NK-92 treated with Interleukin-12 subunit alpha and Interleukin-12 subunit beta, amount 100 ng/mL, for 24 hours (cell line): ENCODE results near the gene KCNMB4.

Experiments used
- DNase-seq: peaks from one replicate; lab custom pipeline; 2025; lab: John Stamatoyannopoulos, UW

The KCNMB4 gene

DNA sequence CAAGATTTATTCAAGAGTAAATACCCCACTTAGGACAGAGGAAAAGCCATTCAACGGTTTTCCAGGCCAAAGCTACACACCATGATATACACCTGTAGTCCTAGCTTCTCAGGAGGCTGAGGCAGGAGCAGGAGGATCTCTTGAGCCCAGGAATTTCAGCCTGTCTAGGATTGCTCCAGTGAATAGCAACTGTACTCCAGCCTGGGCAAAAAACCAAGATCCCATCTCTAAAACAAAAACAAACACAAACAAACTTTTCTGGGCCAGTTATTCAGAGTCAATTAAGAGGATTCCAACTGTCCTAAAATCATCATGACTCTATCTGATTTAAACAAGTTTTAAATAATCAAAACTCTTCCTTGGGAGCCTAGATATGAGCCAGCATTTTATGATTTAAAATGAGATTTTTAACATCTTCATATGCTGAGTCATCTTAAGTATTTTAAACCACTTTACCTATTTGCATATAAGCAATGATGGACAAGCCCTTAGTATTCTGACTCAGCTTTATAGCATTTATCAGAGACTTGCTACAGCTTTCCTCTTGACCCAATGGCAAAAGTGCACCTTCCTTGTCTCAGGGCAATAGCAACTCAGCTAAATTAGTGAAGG, 77.1 kb downstream of the KCNMB4 start:
- no peak for DNase-seq

DNA sequence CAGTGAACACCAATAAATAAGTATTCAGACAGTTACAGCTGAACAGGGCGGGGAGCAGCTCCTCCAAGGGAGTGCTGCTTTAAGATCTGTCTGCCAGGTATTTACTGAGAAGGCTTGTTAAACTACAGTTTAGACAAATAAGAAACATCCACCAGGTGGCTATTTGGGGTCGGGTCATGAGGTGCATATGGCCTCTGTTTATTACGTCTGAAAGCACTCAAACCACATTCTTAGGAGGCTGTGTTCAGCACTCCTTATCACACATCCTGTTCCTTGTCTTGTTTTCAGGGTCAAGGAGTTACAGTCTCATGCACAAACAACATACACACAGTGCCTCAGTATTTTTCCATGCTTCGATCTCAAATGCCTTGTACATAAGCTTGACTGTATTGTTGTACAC, 78.8 kb downstream of the KCNMB4 start:
- no peak for DNase-seq

DNA sequence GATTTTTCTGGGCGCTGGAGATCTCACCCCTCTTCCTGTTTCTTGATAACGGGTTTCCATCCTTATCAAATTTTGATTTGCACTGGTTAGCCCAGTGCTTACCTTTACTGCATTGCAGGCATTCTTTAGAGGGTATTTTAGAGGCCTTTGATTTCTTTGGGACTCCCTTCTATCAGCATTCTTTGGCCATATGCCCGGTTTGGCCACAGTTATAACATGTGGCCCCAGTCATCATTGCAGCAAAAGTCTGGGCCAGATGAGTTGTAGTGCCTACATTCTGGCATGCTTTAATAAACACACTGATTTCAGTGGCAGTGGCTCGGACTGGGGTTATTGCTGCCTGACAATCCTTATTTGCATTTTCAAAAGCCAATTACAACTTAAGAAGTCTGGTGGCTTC, 82.3 kb downstream of the KCNMB4 start:
- no peak for DNase-seq

DNA sequence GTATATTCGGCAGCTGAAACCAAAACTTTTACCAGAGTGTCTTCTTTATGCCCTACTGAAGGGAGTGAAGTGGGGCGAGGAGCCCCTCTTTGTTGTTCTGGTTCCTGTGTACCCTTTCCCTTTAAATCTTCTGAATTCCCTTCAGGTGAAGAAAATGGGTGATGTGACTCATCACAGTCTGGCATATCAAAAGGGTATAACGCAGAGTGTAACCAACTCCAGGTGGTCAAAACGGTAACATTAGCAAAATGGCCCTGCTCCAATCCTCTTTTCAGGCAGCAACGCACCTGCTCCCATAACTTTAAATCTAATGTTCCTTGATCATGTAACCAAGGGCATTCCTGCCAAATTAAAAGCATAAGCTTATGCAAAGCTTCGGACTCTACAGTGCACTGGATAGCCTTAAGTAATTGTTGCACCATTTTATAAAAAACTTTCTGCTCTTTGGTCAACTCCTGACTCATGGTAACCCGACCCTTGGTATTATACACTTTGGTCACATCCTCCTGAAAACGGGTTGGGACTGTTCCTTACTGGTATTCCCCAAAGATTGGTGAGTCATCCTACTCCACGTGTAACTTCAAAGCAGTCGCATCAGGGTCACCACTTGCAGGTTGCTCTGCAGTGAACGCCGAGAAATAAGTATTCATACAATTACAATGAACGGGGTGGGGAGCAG, 83.1 kb downstream of the KCNMB4 start:
- DNase-seq, result no peak

DNA sequence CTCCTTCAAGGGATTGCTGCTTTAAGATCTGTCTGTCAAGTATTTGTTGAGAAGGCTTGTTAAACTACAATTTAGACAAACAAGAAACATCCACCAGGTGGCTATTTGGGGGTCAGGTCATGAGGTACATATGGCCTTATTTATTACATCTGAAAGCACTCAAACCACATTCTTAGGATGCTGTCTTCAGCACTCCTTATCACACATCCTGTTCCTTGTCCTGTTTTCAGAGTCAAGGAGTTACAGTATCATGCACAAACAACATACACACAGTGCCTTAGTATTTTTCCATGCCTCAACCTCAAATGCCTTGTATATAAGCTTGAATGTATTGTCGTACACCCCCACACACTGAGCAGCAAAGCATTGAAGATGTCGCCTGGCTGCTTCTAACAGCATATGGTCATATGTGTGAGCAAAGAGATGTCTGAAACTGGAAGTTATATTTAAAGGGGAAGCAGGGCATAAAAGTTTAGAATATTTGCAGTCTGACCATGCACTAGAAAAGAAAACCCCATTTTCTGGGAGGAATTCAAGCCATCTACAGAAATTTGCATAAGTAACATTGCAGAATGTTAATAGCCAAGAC, 83.8 kb downstream of the KCNMB4 start:
- no peak for DNase-seq

DNA sequence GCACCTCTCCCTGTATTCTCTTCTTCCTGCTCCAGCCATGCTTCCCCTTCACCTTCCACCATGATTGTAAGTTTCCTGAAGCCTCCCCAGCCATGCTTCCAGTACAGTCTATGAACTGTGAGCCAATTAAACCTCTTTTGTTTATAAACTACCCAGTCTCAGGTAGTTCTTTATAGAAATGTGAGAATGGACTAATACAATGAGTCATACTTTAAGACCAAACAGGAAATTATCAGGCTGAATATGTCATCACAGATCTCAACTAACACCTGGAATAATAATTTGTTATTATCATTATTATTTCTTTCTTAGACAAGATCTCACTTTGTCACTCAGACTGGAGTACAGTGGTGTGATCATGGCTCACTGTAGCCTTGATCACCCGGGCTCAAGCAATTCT, 85.4 kb downstream of the KCNMB4 start:
- DNase-seq, result no peak

DNA sequence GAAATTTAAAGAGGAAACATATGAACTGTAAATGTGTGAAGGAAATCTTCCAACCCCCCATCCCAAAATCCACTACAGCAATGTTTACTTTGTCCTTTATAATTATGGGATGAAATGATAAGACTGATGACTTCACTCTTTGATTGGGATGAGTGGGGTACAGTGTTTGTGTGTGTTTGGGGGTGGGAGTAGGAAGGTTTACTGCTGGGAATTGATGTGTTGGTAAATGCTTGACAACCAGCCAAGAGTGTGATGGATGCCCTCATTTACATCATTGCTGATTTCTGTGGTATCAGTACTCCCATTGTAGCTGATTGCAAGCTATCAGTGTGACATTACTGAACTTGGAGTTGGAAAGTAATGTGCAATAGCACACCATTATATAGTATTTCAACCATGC, 90.9 kb downstream of the KCNMB4 start:
- DNase-seq, result no peak

DNA sequence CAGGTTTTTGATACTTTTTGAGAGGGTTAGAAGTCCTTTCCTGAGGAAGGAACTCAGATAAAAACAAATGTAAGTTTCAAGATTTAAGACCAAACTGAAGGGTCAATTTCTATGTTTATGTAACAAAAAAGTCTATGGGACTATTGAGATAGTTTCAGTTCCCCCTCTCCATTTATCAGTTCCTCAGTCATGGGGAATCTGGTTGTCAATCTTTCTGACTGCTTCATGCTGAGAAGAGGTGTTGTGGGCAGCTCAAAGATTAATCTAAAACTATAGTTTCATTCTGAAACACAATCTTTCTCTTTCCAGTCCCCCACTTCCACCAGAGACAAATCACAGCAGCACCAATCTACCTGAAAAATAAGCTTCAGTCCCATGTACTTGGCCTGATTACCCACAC, 93.7 kb downstream of the KCNMB4 start:
- no peak for DNase-seq

DNA sequence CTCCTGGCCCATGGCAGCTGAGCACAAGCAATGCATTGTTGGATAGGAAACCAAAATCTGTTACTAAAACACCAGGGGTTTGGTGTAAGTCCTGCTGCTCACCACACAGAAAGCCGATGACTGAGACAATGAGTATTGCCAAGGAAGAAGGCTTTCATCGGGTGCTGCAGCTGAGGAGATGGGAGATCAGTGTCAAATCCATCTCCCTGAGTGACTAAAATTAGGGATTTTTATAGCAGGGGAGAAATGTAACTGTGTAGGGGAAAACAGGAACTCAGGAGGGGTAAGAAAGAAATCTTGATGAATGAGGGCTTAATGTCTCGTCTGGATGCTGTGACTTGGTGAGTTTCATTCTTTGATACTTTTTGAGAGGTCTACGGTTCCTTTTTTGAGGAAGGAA, 97.9 kb downstream of the KCNMB4 start:
- no peak for DNase-seq

DNA sequence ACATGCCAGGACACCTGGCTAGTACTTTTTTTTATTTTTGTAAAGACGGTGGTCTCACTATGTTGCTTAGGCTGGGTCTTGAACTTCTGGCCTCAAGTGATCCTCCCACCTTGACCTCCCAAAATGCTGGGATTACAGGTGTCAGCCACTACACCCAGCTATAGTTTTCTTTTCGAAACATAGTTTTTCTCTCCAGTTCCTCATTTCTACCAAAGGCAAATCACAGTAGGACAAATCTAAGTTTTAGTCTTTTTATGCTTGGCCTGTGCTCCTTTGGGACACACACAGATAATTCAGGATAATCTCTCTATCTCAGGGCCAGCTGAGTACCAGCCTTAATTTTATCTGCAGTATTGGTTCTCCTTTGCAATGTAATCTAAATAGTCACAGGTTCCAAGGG, 100.7 kb downstream of the KCNMB4 start:
- no peak for DNase-seq

DNA sequence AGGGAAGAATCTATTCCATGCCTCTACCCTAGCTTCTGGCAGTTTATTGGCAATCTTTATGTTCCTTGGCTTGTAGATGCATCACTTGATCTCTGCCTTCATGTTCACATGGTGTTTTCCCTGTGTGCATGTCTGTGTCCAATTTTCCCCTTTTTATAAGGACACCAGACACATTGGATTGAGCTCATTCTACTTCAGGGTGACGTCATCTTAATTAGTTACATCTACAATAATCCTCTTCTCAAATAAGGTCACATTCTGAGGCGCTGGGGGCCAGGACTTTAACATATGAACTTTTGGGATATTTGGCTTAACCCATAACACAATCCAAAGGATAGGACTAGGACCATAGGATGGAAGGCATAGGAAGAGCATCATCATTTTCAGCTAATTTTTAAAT, 101.4 kb downstream of the KCNMB4 start:
- no peak for DNase-seq

DNA sequence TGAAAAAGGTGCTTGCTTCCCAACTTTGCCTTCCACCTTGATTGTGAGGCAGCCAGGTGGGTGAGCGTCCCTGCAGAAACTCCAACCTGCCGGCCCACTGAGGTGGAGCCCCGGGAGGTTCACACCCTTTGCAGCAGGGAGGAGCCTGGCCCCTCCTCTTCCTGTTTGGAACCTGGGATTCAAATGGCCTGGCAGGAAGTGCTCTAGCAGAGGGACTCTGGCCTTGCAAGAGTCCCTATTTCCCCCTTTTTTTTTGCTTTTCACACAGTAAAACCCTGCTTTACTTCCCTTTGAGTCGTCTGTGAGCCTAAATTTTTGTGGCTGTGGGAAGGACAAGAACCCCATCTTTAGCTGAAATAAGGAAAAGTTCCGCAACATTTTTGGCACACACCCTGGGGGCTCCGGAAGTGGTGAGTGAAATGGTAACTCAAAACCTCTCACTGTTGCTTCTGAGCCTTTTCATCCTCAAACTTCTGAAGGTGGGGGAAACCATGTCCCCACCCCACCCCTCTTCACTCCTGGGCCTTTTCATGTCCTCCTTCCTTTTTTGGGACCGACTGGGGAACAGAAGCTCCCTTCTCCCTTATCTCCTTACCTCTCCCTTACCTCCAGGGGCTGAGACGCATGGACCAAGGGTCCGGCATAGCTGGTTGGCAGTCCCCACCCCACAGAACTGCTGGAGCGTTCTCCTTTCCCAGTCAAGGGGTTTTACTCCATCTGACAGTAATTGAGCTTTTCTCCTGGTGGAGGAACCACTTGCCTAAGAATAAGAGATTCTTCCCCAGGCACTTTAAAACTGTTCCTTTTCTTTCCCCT, 102.0 kb downstream of the KCNMB4 start:
- no peak for DNase-seq

DNA sequence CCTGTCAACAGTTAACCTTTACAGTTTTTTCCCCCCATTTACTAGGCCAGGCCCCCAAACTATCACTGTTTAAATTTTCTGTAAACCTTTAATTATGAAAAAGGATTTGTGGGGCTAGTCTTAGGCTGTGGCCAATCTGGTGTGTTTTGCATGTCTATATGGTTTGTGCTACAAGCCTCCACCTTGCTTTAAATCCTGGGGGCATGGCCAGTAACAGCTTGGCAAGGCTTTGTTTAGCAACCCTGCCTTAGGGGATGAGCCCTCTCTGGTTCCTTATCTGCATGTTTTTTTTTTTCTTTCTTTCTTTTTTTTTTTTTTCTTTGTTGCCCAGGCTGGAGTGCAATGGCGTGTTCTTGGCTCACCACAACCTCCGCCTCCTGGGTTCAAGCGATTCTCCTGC, 102.7 kb downstream of the KCNMB4 start:
- DNase-seq, result no peak

DNA sequence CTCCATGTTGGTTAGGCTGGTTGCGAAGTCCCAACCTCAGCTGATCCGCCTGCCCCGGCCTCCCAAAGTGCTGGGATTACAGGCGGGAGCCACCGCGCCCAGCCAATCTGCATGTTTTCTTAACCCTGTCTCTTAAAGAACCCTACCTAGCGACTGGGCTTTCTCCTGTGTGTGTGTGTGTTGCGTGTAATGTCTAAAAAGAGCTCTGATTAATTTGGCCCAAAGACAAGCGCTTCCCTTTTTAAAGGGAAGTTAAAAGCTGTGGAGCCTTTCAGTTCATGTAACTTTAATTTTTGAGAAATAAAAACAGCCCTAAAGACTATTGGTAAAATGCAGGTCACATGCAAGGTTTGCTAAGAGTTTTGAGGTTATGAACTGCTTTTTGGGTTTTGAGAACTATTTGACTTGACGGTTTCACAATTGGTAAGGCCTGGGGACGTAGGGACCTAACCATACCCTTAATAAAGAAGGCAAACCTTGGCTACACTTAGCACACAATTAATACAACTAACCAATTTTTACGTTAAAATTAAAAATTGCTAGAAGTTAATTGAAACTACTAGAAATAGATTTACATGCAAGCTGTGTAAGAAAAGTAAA, 103.2 kb downstream of the KCNMB4 start:
- DNase-seq, result no peak

DNA sequence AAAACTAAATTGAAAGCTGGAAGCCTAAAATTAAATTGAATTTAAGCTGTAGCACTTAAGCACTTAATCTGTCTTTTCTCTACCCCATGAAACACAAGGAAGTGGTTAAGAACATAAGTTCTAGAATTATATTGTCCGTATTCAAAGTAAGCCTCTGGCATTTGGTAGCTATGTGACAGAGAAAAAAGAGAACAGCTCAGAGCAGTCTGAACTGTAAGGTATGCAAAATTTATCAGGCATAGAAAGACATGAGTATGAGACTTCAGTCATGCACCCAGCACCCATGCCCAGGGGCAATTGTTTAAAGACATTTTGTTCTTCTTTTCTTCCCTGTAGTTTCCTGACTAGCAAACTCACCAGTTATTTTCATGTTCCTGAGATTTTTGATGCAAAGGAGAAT, 116.7 kb downstream of the KCNMB4 start:
- no peak for DNase-seq
